ENCODE results near the gene AMIGO1.

The AMIGO1 gene

GRCh38 chr1:109527846-109528695 lies 18.5 kb upstream of the AMIGO1 start:
- H3K4me1 ChIP-seq (ENCODE audit: insufficient read depth, low read length): peaks cover 14% of the 10 kb centered on the region

GRCh38 chr1:109527098-109527811 lies 17.7 kb upstream of the AMIGO1 start:
- Histone ChIP-seq H3K9me3 (ENCODE audit: low read length) (no peaks in the 10 kb centered on the region), H3K27me3 (ENCODE audit: insufficient read depth, low read length) (peaks cover 20% of the 10 kb centered on the region), H2AFZ (ENCODE audit: low read depth, low read length) (no peak overlapping the region), H3K4me1 (ENCODE audit: insufficient read depth, low read length) (peaks cover 9% of the 10 kb centered on the region), H3K36me3 (ENCODE audit: insufficient read depth, low read length) (no peaks in the 10 kb centered on the region), H3K4me3 (ENCODE audit: low read length) (no peak overlapping the region)

More at GRCh38 chr1:109527846-109528695, 18.5 kb upstream of the AMIGO1 start:
- Histone ChIP-seq H3K9me3 (ENCODE audit: low read length) (no peaks in the 10 kb centered on the region), H3K27me3 (ENCODE audit: insufficient read depth, low read length) (peaks cover 19% of the 10 kb centered on the region), H2AFZ (ENCODE audit: low read depth, low read length) (no peak overlapping the region), H3K4me3 (ENCODE audit: low read length) (no peak overlapping the region), H3K36me3 (ENCODE audit: insufficient read depth, low read length) (no peaks in the 10 kb centered on the region)

- Histone ChIP-seq H3K36me3 (ENCODE audit: insufficient read depth, low read length) (no peaks in the 10 kb centered on the region), H3K4me1 (ENCODE audit: insufficient read depth, low read length) (peaks cover 7% of the 10 kb centered on the region), H3K9me3 (ENCODE audit: low read length) (no peaks in the 10 kb centered on the region), H2AFZ (ENCODE audit: low read depth, low read length) (no peak overlapping the region), H3K27me3 (ENCODE audit: insufficient read depth, low read length) (peaks cover 21% of the 10 kb centered on the region), H3K4me3 (ENCODE audit: low read length) (no peak overlapping the region)
These were observed 14.2 kb upstream of the AMIGO1 start for GRCh38 chr1:109523706-109524105.

GRCh38 chr1:109522026-109522425 lies 12.5 kb upstream of the AMIGO1 start:
- Histone ChIP-seq H3K4me1 (ENCODE audit: insufficient read depth, low read length) (peaks cover 7% of the 10 kb centered on the region), H3K36me3 (ENCODE audit: insufficient read depth, low read length) (no peaks in the 10 kb centered on the region), H3K4me3 (ENCODE audit: low read length) (no peak overlapping the region), H3K9me3 (ENCODE audit: low read length) (no peaks in the 10 kb centered on the region), H3K27me3 (ENCODE audit: insufficient read depth, low read length) (peaks cover 19% of the 10 kb centered on the region), H2AFZ (ENCODE audit: low read depth, low read length) (no peak overlapping the region)

GRCh38 chr1:109521002-109521951 lies 11.8 kb upstream of the AMIGO1 start:
- Histone ChIP-seq H3K4me1 (ENCODE audit: insufficient read depth, low read length) (peaks cover 7% of the 10 kb centered on the region), H3K9me3 (ENCODE audit: low read length) (no peaks in the 10 kb centered on the region), H3K4me3 (ENCODE audit: low read length) (no peak overlapping the region), H3K27me3 (ENCODE audit: insufficient read depth, low read length) (peaks cover 26% of the 10 kb centered on the region), H3K36me3 (ENCODE audit: insufficient read depth, low read length) (no peaks in the 10 kb centered on the region), H2AFZ (ENCODE audit: low read depth, low read length) (no peak overlapping the region)

GRCh38 chr1:109517337-109517736 lies 7.8 kb upstream of the AMIGO1 start:
- H3K36me3 ChIP-seq (ENCODE audit: insufficient read depth, low read length): no peaks in the 10 kb centered on the region
- H2AFZ ChIP-seq (ENCODE audit: low read depth, low read length): no peak overlapping the region

GRCh38 chr1:109516872-109517271 lies 7.3 kb upstream of the AMIGO1 start:
- H3K36me3 ChIP-seq (ENCODE audit: insufficient read depth, low read length): no peaks in the 10 kb centered on the region
- H3K4me1 ChIP-seq (ENCODE audit: insufficient read depth, low read length): peaks cover 7% of the 10 kb centered on the region
- H3K9me3 ChIP-seq (ENCODE audit: low read length): no peaks in the 10 kb centered on the region
- peaks cover 20% of the 10 kb centered on the region for H3K27me3 ChIP-seq (ENCODE audit: insufficient read depth, low read length)
- no peak overlapping the region for H3K4me3 ChIP-seq (ENCODE audit: low read length)
- no peak overlapping the region for H2AFZ ChIP-seq (ENCODE audit: low read depth, low read length)

More at GRCh38 chr1:109517337-109517736, 7.8 kb upstream of the AMIGO1 start:
- Histone ChIP-seq H3K4me1 (ENCODE audit: insufficient read depth, low read length) (peaks cover 7% of the 10 kb centered on the region), H3K9me3 (ENCODE audit: low read length) (no peaks in the 10 kb centered on the region), H3K27me3 (ENCODE audit: insufficient read depth, low read length) (peaks cover 24% of the 10 kb centered on the region), H3K4me3 (ENCODE audit: low read length) (no peak overlapping the region)

- Histone ChIP-seq H3K27me3 (ENCODE audit: insufficient read depth, low read length) (peaks cover 12% of the 10 kb centered on the region), H3K4me1 (ENCODE audit: insufficient read depth, low read length) (peaks cover 8% of the 10 kb centered on the region), H3K4me3 (ENCODE audit: low read length) (no peak overlapping the region), H2AFZ (ENCODE audit: low read depth, low read length) (no peak overlapping the region), H3K9me3 (ENCODE audit: low read length) (no peaks in the 10 kb centered on the region), H3K36me3 (ENCODE audit: insufficient read depth, low read length) (no peaks in the 10 kb centered on the region)
These were observed 5.3 kb upstream of the AMIGO1 start for GRCh38 chr1:109514846-109515245.

GRCh38 chr1:109513110-109513710 lies 3.7 kb upstream of the AMIGO1 start:
- H3K27me3 ChIP-seq (ENCODE audit: insufficient read depth, low read length): peaks cover 12% of the 10 kb centered on the region
- peaks cover 13% of the 10 kb centered on the region for H3K4me1 ChIP-seq (ENCODE audit: insufficient read depth, low read length)
- no peak overlapping the region for H3K4me3 ChIP-seq (ENCODE audit: low read length)
- no peaks in the 10 kb centered on the region for H3K36me3 ChIP-seq (ENCODE audit: insufficient read depth, low read length)
- H2AFZ ChIP-seq (ENCODE audit: low read depth, low read length): no peak overlapping the region
- H3K9me3 ChIP-seq (ENCODE audit: low read length): no peaks in the 10 kb centered on the region

GRCh38 chr1:109508873-109509175 lies 703 bp downstream of the AMIGO1 start:
- Histone ChIP-seq H3K9me3 (ENCODE audit: low read length) (no peaks in the 10 kb centered on the region), H2AFZ (ENCODE audit: low read depth, low read length) (no peak overlapping the region), H3K4me3 (ENCODE audit: low read length) (peak overlapping the region; percentile 85), H3K27me3 (ENCODE audit: insufficient read depth, low read length) (no peaks in the 10 kb centered on the region), H3K4me1 (ENCODE audit: insufficient read depth, low read length) (peaks cover 13% of the 10 kb centered on the region), H3K36me3 (ENCODE audit: insufficient read depth, low read length) (no peaks in the 10 kb centered on the region)

- H3K36me3 ChIP-seq (ENCODE audit: insufficient read depth, low read length): no peaks in the 10 kb centered on the region
- H3K4me3 ChIP-seq (ENCODE audit: low read length): no peak overlapping the region
- H3K9me3 ChIP-seq (ENCODE audit: low read length): no peaks in the 10 kb centered on the region
- no peak overlapping the region for H2AFZ ChIP-seq (ENCODE audit: low read depth, low read length)
- H3K4me1 ChIP-seq (ENCODE audit: insufficient read depth, low read length): peaks cover 13% of the 10 kb centered on the region
- no peaks in the 10 kb centered on the region for H3K27me3 ChIP-seq (ENCODE audit: insufficient read depth, low read length)
These were observed 1.3 kb downstream of the AMIGO1 start for GRCh38 chr1:109508001-109508872.

GRCh38 chr1:109504974-109505373 lies 4.6 kb downstream of the AMIGO1 start:
- no peak overlapping the region for H3K4me3 ChIP-seq (ENCODE audit: low read length)

More at GRCh38 chr1:109504974-109505373, 4.6 kb downstream of the AMIGO1 start:
- Histone ChIP-seq H3K36me3 (ENCODE audit: insufficient read depth, low read length) (no peaks in the 10 kb centered on the region), H3K4me1 (ENCODE audit: insufficient read depth, low read length) (peaks cover 23% of the 10 kb centered on the region), H3K27me3 (ENCODE audit: insufficient read depth, low read length) (no peaks in the 10 kb centered on the region), H2AFZ (ENCODE audit: low read depth, low read length) (no peak overlapping the region), H3K9me3 (ENCODE audit: low read length) (no peaks in the 10 kb centered on the region)
